ENCODE results near the gene PPP2R1B.
"Not testable (repeated sequence)": the region's sequence is repeated elsewhere in the genome, so short reads cannot be mapped to it uniquely, and the experiment has no call there.

Gene PPP2R1B

DNA sequence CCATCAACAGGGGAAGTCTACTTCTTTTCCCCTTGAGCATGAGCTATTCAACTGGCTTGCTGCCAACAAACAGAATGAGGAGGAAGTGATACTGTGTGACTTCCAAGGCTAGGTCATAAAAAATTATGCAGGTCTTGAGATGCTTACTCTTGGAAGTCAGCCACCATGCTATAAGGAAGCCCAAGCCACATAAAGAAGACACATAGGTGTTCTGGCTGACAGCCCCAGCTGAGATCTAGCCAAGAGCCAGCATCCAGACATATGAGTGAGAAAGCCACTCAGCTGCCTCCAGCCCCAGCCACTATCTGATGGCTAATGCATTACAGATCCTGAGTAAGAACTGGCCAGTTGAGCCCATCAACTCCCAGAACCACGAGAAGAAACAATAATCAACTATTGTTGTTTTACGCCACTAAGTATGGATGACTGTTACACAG lies 31.0 kb upstream of the PPP2R1B start:
- Histone ChIP-seq H3K36me3 (ENCODE audit: control insufficient read depth, insufficient read depth, low read length) (no peaks in the 10 kb centered on the region), H3K4me3 (ENCODE audit: low read depth, low read length) (no peak overlapping the region), H3K9ac (ENCODE audit: low read length) (no peak overlapping the region), H3K9me3 (ENCODE audit: control insufficient read depth, insufficient read depth, low read depth, low read length) (no peaks in the 10 kb centered on the region), H3K4me1 (ENCODE audit: control insufficient read depth, insufficient read depth, low read length) (no peaks in the 10 kb centered on the region), H3K27ac (ENCODE audit: low read depth, low read length) (no peak overlapping the region), H3K27me3 (ENCODE audit: control insufficient read depth, insufficient read depth, low read length) (no peaks in the 10 kb centered on the region)

DNA sequence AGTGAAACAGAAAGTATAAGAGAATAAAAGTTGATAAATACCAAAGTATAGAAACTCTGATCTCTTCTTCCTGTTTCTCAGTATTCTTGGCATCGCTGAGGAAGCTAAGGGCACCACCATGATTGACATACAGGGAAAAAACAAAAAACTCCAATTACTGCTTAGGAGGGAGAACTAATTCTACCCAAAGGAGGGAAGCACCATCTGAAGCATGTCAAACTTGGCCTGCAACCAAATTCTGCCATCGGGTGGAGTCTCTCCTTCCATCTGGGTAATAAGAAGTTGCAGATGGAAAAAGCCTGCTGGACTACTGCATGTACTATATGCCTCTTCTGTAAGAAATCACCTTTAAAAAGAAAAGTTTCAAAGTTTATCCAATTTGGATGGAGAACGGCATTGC lies 30.5 kb upstream of the PPP2R1B start:
- Histone ChIP-seq H3K9me3 (ENCODE audit: control insufficient read depth, insufficient read depth, low read depth, low read length) (no peaks in the 10 kb centered on the region), H3K27me3 (ENCODE audit: control insufficient read depth, insufficient read depth, low read length) (no peaks in the 10 kb centered on the region), H3K27ac (ENCODE audit: low read depth, low read length) (no peak overlapping the region), H3K4me1 (ENCODE audit: control insufficient read depth, insufficient read depth, low read length) (no peaks in the 10 kb centered on the region), H3K9ac (ENCODE audit: low read length) (no peak overlapping the region), H3K4me3 (ENCODE audit: low read depth, low read length) (no peak overlapping the region), H3K36me3 (ENCODE audit: control insufficient read depth, insufficient read depth, low read length) (no peaks in the 10 kb centered on the region)

DNA sequence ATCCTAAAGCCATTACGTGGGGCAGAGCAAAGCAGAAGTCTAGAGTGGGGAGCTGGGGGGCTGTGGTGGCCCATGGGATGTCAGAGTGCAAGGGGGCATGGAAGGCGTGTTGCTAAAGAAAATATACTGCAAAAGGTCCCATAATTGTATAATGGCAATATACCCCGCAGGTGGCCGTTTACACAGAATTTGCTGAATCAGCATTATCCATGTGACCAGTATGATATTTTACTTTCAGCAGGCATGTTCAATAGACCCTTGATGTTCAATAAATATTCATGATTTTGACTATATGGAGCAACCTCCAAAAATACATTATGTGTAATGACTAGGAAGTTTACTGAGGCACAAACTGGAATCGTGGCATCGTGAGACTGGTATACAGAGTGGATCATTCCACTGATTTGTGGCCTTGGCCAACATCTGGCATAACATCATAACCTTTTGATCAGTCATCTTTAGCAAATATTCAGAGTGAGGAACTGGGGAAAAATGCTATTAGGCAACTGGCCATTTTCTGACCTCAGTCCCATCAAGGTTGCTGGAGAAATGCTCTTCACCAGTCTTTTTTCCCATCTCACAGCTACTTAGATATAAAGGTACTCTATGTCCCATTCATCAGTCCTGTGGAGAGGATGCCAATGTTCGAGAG lies 29.3 kb upstream of the PPP2R1B start:
- Histone ChIP-seq H3K9me3 (ENCODE audit: control insufficient read depth, insufficient read depth, low read depth, low read length) (no peaks in the 10 kb centered on the region), H3K4me1 (ENCODE audit: control insufficient read depth, insufficient read depth, low read length) (no peaks in the 10 kb centered on the region), H3K36me3 (ENCODE audit: control insufficient read depth, insufficient read depth, low read length) (no peaks in the 10 kb centered on the region), H3K27ac (ENCODE audit: low read depth, low read length) (no peak overlapping the region), H3K9ac (ENCODE audit: low read length) (no peak overlapping the region), H3K27me3 (ENCODE audit: control insufficient read depth, insufficient read depth, low read length) (no peaks in the 10 kb centered on the region), H3K4me3 (ENCODE audit: low read depth, low read length) (no peak overlapping the region)

DNA sequence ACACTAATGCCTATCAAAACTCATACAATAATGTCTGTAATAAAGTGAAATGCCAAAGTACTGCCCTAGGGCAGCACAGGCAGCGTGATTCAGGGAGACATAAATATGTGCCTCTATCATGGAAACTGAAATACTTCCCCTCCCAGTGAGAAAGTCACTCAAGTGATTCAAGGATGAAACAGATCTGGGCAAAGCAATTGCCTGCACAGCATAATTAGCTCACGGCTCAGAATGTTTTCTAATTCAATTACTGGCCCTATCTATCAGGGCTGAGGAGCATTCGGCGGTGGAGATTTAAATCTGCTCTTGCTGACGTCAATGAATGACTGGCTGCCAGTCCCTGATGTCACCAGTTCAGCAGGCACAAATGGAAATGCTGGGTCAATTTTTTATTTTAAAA lies 27.7 kb upstream of the PPP2R1B start:
- Histone ChIP-seq H3K27me3 (ENCODE audit: control insufficient read depth, insufficient read depth, low read length) (no peaks in the 10 kb centered on the region), H3K9ac (ENCODE audit: low read length) (no peak overlapping the region), H3K4me3 (ENCODE audit: low read depth, low read length) (no peak overlapping the region), H3K36me3 (ENCODE audit: control insufficient read depth, insufficient read depth, low read length) (no peaks in the 10 kb centered on the region), H3K27ac (ENCODE audit: low read depth, low read length) (no peak overlapping the region), H3K9me3 (ENCODE audit: control insufficient read depth, insufficient read depth, low read depth, low read length) (no peaks in the 10 kb centered on the region), H3K4me1 (ENCODE audit: control insufficient read depth, insufficient read depth, low read length) (no peaks in the 10 kb centered on the region)

DNA sequence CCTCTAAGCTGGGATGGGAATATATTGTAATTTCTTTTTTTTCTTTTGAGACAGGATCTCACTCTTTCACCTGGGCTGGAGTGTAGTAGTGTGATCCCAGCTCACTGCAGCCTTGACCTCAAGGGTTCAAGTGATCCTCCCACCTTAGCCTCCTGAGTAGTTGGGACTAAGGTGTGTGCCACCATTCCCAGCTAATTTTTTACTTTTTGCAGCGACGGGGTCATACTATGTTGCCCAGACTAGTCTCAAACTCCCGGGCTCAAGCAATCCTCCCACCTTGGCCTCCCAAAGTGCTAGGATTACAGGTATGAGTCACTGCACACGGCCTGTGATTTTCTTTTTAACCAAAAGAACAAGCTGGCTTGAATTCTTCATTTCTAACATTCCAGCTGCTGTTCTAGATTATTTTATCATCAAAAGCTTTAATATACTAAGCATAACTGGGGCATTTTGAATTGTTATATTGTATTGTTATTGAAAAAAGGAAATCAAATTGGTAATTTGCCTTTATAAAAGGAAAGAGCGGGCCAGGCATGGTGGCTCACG lies 26.8 kb upstream of the PPP2R1B start:
- H3K9me3 ChIP-seq (ENCODE audit: control insufficient read depth, insufficient read depth, low read depth, low read length), result no peaks in the 10 kb centered on the region
- H3K36me3 ChIP-seq (ENCODE audit: control insufficient read depth, insufficient read depth, low read length), result no peaks in the 10 kb centered on the region
- no peaks in the 10 kb centered on the region for H3K27me3 ChIP-seq (ENCODE audit: control insufficient read depth, insufficient read depth, low read length)
- H3K4me3 ChIP-seq (ENCODE audit: low read depth, low read length), result no peak overlapping the region
- no peak overlapping the region for H3K27ac ChIP-seq (ENCODE audit: low read depth, low read length)
- H3K9ac ChIP-seq (ENCODE audit: low read length), result no peak overlapping the region
- H3K4me1 ChIP-seq (ENCODE audit: control insufficient read depth, insufficient read depth, low read length), result no peaks in the 10 kb centered on the region

DNA sequence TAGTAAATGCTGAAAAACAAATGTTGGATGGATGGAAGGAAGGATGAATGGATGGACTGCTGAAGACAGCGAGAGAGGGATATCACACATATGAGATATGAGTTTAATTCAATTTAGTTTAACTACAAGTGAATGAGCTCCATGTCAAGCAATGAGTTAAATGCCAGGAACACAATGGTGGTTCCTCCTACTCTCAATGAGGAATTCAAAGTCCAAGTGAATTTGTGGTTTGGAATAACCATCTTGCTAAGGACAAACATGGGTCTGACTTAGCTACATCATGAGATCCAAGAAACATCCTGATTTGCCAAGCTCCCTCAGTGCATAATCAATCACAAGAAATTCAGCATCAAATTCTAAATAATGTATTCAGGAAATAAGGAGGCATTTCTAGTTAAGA lies 26.1 kb upstream of the PPP2R1B start:
- H3K27me3 ChIP-seq (ENCODE audit: control insufficient read depth, insufficient read depth, low read length), result no peaks in the 10 kb centered on the region
- H3K9me3 ChIP-seq (ENCODE audit: control insufficient read depth, insufficient read depth, low read depth, low read length), result no peaks in the 10 kb centered on the region
- no peak overlapping the region for H3K4me3 ChIP-seq (ENCODE audit: low read depth, low read length)
- H3K27ac ChIP-seq (ENCODE audit: low read depth, low read length), result no peak overlapping the region
- H3K9ac ChIP-seq (ENCODE audit: low read length), result no peak overlapping the region
- H3K4me1 ChIP-seq (ENCODE audit: control insufficient read depth, insufficient read depth, low read length), result no peaks in the 10 kb centered on the region
- H3K36me3 ChIP-seq (ENCODE audit: control insufficient read depth, insufficient read depth, low read length), result no peaks in the 10 kb centered on the region

DNA sequence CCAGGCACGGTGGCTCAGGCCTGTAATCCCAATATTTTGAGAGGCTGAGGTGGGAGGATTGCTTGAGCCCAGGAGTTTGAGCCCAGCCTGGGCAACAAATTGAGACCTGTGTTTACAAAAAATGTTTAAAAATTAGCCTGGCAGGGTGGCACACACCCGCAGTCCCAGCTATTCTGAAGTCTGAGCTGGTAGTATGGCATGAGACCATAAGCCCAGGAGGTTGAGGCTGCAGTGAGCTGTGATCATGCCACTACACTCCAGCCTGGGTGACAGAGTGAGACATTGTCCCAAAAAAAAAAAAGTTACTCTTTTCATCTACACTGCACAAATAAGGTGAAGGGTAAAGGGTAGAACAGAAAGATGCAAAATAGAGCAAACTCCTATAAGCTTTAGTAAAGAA lies 22.3 kb upstream of the PPP2R1B start:
- Histone ChIP-seq H3K9me3 (ENCODE audit: control insufficient read depth, insufficient read depth, low read depth, low read length) (no peaks in the 10 kb centered on the region), H3K27me3 (ENCODE audit: control insufficient read depth, insufficient read depth, low read length) (no peaks in the 10 kb centered on the region), H3K9ac (ENCODE audit: low read length) (no peak overlapping the region), H3K4me1 (ENCODE audit: control insufficient read depth, insufficient read depth, low read length) (no peaks in the 10 kb centered on the region), H3K36me3 (ENCODE audit: control insufficient read depth, insufficient read depth, low read length) (peaks cover 15% of the 10 kb centered on the region), H3K27ac (ENCODE audit: low read depth, low read length) (no peak overlapping the region), H3K4me3 (ENCODE audit: low read depth, low read length) (no peak overlapping the region)

DNA sequence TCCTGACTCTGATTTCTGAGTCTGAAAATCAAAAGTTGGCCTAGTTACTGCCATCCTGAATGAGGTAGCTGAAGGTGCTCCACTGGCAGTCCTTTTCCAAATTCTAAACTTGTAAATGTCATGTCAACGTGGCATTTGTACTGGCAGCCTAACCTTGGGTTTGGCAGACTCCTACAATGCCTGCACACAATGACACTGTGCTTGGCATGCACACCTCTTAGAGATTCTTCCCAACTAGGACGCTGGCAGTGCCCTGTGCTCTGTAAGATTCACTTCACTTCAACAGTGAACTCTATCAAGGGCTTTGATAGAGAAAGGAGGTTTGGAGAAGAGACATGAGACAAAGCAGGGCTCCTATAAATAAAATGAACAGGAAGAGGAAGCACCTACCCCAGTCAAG lies 21.9 kb upstream of the PPP2R1B start:
- no peak overlapping the region for H3K27ac ChIP-seq (ENCODE audit: low read depth, low read length)

DNA sequence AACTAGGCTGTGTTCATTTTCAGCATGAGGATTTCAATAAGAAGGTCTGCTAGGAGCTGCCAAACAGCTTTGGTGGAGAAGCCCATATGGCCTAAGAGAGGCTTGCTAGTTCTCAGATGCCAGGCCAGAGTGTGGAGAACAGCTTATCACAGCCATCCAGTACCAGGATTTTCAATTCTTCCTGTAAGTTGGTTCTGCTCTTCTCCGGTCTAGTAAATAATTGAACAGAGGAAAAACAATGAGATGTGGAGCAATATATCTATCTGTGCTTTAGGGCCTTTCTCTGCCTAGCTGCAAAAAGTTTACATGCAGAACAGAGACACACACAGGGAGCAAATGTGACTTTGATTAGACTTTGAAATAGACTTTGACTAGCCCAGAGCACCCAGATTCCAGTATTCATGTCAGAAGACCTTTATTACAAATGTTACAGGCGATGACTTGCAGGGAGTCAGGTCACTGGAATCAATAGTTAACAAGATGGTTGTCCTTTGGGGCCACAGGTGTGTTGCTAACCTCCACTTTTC lies 19.8 kb upstream of the PPP2R1B start:
- Histone ChIP-seq H3K4me1 (ENCODE audit: control insufficient read depth, insufficient read depth, low read length) (no peaks in the 10 kb centered on the region), H3K36me3 (ENCODE audit: control insufficient read depth, insufficient read depth, low read length) (peaks cover 15% of the 10 kb centered on the region), H3K27me3 (ENCODE audit: control insufficient read depth, insufficient read depth, low read length) (no peaks in the 10 kb centered on the region), H3K27ac (ENCODE audit: low read depth, low read length) (no peak overlapping the region), H3K9ac (ENCODE audit: low read length) (no peak overlapping the region), H3K4me3 (ENCODE audit: low read depth, low read length) (no peak overlapping the region), H3K9me3 (ENCODE audit: control insufficient read depth, insufficient read depth, low read depth, low read length) (no peaks in the 10 kb centered on the region)

More for the DNA sequence above, 21.9 kb upstream of the PPP2R1B start:
- Histone ChIP-seq H3K4me1 (ENCODE audit: control insufficient read depth, insufficient read depth, low read length) (no peaks in the 10 kb centered on the region), H3K9me3 (ENCODE audit: control insufficient read depth, insufficient read depth, low read depth, low read length) (no peaks in the 10 kb centered on the region), H3K27me3 (ENCODE audit: control insufficient read depth, insufficient read depth, low read length) (no peaks in the 10 kb centered on the region), H3K9ac (ENCODE audit: low read length) (no peak overlapping the region), H3K36me3 (ENCODE audit: control insufficient read depth, insufficient read depth, low read length) (peaks cover 15% of the 10 kb centered on the region), H3K4me3 (ENCODE audit: low read depth, low read length) (no peak overlapping the region)

DNA sequence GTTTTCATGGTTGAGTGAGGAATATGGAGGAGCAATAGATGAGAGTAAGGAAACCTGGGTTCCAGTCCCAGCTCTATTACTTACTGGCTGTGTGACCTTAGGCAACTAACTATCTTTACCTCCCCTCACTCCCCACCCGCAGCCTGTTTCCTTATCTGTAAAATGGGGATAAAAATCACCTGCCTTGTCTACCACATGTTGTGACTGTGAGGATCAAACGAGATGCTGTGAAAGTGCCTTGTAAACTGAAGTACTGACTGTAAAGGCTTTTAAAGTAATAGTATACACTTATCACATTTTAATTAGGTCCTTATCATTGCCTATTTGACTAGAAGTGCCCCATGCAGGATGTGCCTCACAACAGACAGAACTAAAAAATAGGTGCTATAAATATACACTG lies 18.9 kb upstream of the PPP2R1B start:
- Histone ChIP-seq H3K9me3 (ENCODE audit: control insufficient read depth, insufficient read depth, low read depth, low read length) (no peaks in the 10 kb centered on the region), H3K27ac (ENCODE audit: low read depth, low read length) (no peak overlapping the region), H3K36me3 (ENCODE audit: control insufficient read depth, insufficient read depth, low read length) (peaks cover 15% of the 10 kb centered on the region), H3K4me1 (ENCODE audit: control insufficient read depth, insufficient read depth, low read length) (no peaks in the 10 kb centered on the region), H3K9ac (ENCODE audit: low read length) (no peak overlapping the region), H3K27me3 (ENCODE audit: control insufficient read depth, insufficient read depth, low read length) (no peaks in the 10 kb centered on the region), H3K4me3 (ENCODE audit: low read depth, low read length) (no peak overlapping the region)

DNA sequence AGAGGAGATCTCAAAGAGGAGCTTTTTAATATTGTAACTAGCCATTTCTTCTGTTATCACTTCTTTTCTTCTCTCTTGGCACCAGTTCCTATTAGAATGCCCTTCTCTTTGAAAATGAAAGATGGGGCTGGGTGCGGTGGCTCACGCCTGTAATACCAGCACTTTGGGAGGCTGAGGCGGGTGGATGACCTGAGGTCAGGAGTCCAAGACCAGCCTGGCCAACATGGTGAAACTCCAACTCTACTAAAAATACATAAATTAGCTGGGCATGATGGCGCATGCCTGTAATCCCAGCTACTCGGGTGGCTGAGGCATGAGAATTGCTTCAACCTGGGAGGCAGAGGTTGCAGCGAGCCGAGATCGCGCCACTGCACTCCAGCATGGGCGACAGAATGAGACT lies 18.1 kb upstream of the PPP2R1B start:
- not testable (repeated sequence) for H3K4me3 ChIP-seq (ENCODE audit: low read depth, low read length); H3K4me1 ChIP-seq (ENCODE audit: control insufficient read depth, insufficient read depth, low read length); H3K9me3 ChIP-seq (ENCODE audit: control insufficient read depth, insufficient read depth, low read depth, low read length); H3K27me3 ChIP-seq (ENCODE audit: control insufficient read depth, insufficient read depth, low read length); H3K9ac ChIP-seq (ENCODE audit: low read length); H3K27ac ChIP-seq (ENCODE audit: low read depth, low read length)
- peaks cover 15% of the 10 kb centered on the region for H3K36me3 ChIP-seq (ENCODE audit: control insufficient read depth, insufficient read depth, low read length)

All from HUES6 (cell line).